WI38 (cell line): ENCODE results near the gene FAM222A.

Experiments used
- H3K4me3 ChIP-seq: 2 replicates; pipeline ENCODE4 v1.5.1; 2011; ENCODE audit warnings: low read depth, mild to moderate bottlenecking, control low read depth, low read length
- CTCF ChIP-seq: IDR thresholded peaks from 2 replicates; pipeline ENCODE4 v1.5.1; 2012; ENCODE audit warnings: low read depth, mild to moderate bottlenecking, control low read depth, low read length

FAM222A gene

DNA sequence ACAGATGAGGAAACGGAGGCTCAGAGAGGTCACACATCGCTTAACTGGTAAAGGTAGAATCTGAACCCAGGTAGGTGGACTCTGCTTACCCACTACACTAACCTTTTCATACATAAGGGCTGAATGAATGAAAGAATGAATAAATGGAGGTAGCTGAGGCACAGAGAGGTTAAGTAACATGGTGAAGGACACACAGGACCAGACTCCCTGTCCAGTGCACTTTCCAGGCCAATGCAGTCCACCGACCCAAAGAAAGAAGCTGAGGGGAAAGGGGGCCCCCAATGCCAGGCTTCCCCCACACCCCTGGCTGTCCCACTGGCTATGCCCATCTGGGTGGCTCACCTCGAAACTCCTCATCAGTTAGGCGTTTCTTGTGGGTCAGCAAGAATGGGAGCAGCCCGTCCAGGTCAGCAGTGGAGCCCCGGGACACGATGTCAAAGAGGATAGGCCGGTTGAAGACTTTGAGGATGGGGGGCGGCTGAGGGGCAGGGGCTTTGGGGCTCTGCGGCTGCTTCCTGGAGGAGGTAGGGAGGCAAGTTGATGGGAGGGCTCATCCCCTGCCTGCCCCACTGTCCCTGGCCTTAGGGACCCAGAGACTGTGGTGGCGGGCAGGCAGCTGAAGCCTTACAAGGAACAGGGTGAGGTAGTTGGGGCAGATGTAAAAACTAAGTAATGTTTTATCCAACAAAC is 94.5 kb downstream of the FAM222A start:
- TF ChIP-seq CTCF = no peak
- H3K4me3 ChIP-seq = no peak overlapping the region

GRCh38 chr12:109808876-109809646 is 95.4 kb downstream of the FAM222A start:
- no peak overlapping the region for H3K4me3 ChIP-seq
- TF ChIP-seq CTCF = no peak

DNA sequence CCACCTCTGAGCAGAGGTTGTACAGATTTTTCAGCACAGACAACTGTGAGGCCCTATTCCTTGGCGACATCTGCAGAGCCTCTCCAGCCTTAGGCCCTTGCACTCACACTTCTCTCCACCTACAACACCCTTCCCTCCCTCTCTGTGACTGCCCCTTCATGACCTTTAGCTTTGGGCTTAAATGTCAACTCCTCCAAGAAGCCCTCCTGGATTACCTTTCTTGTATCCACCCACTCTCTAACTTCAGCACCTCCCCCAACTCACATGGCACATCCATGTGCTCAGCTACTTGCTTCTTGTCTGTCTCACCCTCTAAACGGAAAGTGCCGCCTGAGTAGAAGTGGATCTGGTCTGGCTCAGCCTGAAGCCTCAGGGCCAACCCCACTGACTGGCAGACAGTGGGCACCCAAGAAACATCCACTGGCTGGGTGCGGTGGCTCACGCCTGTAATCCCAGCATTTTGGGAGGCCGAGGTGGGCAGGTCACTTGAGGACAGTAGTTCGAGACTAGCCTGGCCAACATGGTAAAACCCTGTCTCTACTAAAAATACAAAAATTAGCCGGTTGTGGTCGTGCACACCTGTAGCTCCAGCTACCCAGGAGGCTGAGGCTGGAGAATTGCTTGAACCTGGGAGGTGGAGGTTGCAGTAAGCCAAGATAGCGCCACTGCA is 97.5 kb downstream of the FAM222A start:
- no peak for TF ChIP-seq CTCF
- H3K4me3 ChIP-seq = no peak overlapping the region

- H3K4me3 ChIP-seq = no peak overlapping the region
- no peak for TF ChIP-seq CTCF
These were observed 98.0 kb downstream of the FAM222A start for GRCh38 chr12:109811624-109811995.

DNA sequence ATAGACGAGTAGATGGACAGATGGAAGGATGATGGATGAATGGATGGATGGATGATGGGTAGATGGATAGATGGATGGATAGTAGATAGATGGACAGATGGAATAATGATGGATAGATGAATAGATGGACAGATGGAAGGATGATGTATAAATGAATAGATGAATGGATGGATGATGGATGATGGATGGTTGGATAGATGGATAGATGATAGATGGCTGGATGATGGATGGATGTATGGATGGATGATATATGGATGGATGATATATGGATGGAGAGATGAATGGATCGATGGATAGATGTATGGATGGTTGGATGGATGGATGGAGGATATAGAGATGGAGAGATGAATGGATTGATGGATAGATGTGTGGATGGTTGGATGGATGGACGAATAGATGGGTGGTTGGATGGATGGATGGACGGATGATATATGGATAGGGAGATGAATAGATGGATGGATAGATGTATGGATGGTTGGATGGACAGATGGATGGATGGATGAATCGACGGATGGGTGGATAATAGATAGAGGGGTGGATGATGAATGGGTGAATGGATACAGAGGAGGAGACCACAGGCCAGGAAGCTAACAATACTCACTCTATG is 100.3 kb downstream of the FAM222A start:
- TF ChIP-seq CTCF = no peak

GRCh38 chr12:109814600-109815150 is 101.0 kb downstream of the FAM222A start:
- no peak overlapping the region for H3K4me3 ChIP-seq
- TF ChIP-seq CTCF = no peak

More for the DNA sequence above, 100.3 kb downstream of the FAM222A start:
- no peak overlapping the region for H3K4me3 ChIP-seq
